GM21360 (cell line): ENCODE data around the gene TACC2.

Source experiments
- ATAC-seq: cut with Tn5 transposase; IDR thresholded peaks from one replicate; pipeline ENCODE4 v1.9.1; 2021; ENCODE audit warnings: mild to moderate bottlenecking, moderate library complexity; ENCODE audit not compliant: unreplicated experiment

The TACC2 gene

DNA sequence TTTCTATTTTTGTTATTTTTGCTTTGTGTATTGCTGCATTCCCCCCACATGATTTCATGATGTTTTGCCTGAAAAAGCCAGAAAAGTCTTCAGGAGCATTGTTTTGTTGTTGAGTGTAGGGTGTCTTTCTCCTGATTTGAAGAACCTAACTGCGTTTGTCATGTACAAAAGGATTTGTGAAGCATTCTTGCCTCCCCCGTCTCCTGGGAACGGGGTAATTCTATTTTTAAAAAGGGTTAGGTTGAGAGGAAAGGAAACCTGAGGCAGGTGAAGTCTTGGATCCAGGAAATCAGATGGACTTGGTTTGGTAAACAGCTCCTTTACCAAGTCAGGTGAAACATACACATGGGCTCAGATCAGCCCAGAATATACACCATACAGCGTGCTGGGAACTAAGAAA, 256.2 kb downstream of the TACC2 start:
- ATAC-seq = no peak

GRCh38 chr10:122245897-122246296, 256.9 kb downstream of the TACC2 start:
- no peak for ATAC-seq

DNA sequence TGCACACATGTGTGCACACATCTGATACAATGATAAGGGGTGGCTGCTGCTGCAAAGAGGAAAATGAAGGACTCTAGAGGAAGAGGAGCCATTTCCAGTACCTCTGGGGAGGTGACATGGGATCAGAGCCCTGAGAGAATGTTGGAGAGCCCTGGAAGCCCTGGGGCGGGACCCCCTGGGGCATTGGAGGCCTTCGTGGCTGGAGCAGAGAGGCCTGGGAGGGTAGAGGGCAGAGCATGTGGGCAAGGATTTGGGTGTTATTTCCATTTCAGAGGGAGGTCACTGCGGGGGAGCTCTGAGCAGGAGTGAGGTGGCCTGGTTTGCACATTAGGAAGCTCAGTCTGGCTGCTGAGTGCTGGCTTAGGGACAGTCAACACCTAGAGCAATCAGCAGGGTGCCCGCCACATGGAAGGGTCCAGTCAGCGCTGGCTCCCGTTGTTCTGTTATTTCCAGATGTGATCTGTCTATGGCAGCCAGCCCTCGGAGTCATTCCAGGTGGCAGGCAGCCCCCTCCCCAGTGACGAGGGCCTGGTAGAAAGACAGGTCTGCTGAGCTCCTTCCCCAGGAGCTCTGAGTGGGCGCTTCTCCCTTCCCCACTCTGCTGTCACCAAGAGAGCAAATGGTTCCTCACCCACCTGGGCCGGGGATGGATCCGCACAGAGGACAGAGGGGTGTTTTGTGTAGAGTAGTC, 258.0 kb downstream of the TACC2 start:
- ATAC-seq = no peak

DNA sequence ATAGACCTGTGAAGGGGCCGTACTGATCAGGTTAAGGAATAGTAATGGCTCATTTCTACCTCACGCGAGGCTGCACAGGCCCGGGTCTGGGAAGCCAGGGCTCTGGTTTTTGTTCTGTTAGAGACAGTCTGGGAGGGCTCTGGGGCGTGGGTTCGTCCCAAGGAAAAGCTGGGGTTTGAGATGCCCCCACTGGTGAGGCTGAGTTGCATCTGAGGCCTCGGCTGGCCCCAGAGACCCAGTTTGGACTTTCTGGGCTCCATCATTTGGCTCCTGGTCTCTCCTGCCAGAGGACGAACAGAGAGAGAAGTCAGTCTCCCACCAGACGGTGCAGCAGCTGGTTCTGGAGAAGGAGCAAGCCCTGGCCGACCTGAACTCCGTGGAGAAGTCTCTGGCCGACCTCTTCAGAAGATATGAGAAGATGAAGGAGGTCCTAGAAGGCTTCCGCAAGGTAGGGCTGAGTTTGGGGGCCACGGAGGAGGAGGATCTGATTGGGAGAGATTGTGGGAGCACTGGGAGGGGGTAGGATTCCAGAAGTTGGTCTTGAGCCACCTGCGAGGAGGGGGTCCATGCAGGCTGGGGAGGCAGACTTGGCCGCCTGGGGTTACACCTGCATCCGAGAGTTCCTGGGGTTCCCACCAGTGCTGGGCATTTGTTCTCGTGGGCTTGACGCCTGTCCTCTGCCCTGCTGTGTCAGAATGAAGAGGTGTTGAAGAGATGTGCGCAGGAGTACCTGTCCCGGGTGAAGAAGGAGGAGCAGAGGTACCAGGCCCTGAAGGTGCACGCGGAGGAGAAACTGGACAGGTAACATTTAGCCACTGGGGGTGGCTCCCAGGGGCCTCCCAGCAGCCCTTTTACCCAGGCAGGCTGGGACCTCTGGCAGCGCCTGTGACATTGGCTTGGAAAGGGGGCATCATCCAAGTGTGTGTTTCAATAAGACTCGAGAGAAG, 259.7 kb downstream of the TACC2 start:
- ATAC-seq = no peak

DNA sequence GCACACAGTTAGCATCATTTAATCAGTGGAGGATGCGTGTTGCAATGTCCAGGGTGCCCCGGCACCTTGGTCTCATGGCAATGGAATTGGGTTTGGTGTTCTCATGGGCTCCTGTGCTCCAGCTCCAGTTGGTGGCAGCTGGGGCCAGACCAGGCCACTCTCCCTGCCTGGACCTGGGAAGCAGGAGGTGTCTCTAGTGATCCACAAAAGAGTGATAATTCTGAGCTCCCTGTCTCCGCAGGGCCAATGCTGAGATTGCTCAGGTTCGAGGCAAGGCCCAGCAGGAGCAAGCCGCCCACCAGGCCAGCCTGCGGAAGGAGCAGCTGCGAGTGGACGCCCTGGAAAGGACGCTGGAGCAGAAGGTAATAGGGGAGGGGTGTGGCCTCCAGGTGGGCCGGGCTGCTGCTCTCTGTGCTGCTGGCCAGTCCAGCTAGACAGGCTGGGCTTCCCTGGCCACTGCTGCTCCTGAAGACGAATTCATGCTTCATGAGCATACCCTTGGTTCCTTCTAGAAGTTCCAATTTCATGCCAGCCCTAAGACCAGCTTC, 260.4 kb downstream of the TACC2 start:
- no peak for ATAC-seq

GRCh38 chr10:122249991-122250750, 261.2 kb downstream of the TACC2 start:
- ATAC-seq = no peak

DNA sequence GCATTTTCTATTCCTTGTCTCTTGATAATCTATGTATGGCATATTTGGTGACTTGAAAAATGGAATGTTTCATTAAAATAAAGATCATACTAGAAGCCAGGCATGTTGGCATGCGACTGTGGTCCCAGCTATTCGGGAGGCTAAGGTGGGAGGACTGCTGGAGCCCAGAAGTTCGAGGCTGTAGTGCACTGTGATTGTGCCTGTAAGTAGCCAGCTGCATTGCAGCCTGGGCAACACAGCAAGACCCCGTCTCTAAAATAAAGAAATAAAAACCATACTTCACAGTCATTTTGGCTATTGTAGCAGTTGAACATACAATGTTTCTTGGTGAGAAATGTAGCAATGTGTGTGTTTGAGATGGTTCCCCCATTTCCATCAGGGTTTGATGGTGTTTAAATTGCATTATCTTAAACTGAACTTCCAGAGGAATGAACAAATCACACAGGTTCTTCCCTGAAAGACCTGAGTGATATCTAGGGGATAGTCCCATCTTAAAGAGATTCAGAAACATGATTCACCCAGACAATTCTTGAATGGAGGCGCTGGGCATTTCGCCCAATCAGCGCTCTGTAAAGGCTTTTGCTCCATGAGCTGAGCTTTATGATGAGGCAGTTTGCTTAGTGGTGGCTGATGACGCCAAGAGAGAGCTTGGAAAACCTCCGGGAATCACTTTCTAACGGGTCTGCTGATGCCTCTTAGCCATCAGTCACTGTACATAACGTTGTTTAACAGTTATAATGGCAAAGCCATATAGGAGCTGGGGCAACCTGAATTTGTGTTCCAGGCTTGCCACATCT, 262.7 kb downstream of the TACC2 start:
- no peak for ATAC-seq

GRCh38 chr10:122252805-122253204, 263.8 kb downstream of the TACC2 start:
- no peak for ATAC-seq

DNA sequence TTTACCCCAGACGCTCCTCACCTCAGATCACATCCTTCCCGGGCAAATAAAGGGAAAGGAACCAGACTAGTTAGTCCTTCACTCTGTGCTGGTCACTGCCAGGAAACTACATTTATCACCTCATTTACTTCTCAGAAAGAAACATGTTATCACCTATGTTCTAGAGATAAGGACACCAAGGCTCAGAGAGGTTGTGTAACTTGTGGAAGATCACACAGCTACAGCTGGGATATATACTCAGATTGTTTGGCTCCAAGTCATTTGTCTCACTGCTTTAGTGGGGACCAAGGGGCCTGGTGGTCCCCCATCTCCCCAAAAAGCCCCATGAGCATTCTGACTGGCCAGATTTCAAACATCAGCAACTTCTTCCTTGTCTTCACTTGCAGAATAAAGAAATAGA, 264.6 kb downstream of the TACC2 start:
- ATAC-seq = no peak

GRCh38 chr10:122254831-122255230, 265.9 kb downstream of the TACC2 start:
- ATAC-seq = no peak

GRCh38 chr10:122255509-122256301, 266.7 kb downstream of the TACC2 start:
- no peak for ATAC-seq

GRCh38 chr10:122257041-122257440, 268.1 kb downstream of the TACC2 start:
- no peak for ATAC-seq

DNA sequence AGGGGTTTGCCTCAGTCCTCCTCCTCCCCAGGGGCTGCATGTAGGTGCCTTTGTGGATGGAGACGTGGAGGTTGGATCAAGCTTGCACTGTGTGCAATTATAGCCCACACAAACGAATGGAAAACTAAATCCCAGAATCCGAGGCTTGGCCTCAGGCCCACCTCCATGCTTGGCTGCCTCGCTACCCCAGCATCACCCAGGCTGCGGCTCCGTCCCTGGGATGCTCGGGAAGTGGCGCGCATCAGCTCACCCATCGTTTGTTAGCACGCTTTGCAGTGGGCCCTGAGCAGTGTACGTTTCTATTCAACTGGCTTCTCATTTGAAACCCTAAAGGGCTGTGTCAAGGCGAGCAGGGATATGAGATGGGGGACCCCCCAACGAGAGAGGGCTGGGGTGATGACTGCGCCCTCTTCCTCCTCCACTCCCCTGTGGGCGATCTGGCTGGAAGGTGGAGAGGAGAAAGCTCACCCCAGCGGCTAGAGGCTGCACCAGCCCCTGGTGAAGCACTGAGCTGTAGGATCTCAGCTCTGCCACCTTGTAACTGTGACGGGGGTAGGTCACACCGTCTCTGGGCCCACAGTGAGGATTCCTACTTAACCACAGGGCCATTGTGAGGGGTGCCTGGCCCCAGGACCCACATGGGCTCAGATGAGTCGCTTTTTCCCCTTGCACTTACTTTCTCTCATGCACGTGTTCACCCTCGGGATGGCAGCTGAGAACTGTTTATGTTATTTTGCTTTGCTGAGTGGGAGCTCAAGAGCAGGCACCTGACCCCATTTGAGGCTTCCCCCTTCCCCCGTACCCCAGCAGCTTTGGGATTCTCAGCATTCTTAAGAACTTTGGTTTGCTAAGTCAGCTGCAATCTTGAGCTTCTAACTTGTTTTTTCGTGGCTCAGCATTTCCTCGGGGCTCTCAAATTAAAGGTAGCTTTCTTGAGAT, 269.4 kb downstream of the TACC2 start:
- no peak for ATAC-seq

GRCh38 chr10:122259075-122259466, 270.1 kb downstream of the TACC2 start:
- ATAC-seq = no peak

- ATAC-seq = no peak
Measured at GRCh38 chr10:122261584-122261983, 272.6 kb downstream of the TACC2 start.

- ATAC-seq = no peak
Measured at GRCh38 chr10:122263971-122264370, 275.0 kb downstream of the TACC2 start.

- no peak for ATAC-seq
Measured at GRCh38 chr10:122264436-122264835, 275.5 kb downstream of the TACC2 start.

- ATAC-seq = no peak
Measured at GRCh38 chr10:122264931-122265330, 276.0 kb downstream of the TACC2 start.
